HG02571 (cell line): ENCODE measurements around the gene ZNF451.
A peak's percentile ranks its signal among the peaks of the same experiment; 100 is the strongest.
"Not testable (repeated sequence)": the region's sequence is repeated elsewhere in the genome, so short reads cannot be mapped to it uniquely, and the experiment has no call there.

Experiments used
- ATAC-seq: cut with Tn5 transposase; IDR thresholded peaks from one replicate; pipeline ENCODE4 v1.9.1; 2021; ENCODE audit warnings: mild to moderate bottlenecking, moderate library complexity; ENCODE audit not compliant: unreplicated experiment

ZNF451 gene

GRCh38 chr6:57089687-57090457, at the start of gene ZNF451:
Gene ZNF451 (plus strand): TSS chr6:57090188. CDS start chr6:57090254, 66 bp downstream.
- peak; percentile 90 for ATAC-seq

- not testable (repeated sequence) for ATAC-seq
Measured at GRCh38 chr6:57044061-57044460, 45.9 kb upstream of the ZNF451 start.

- no peak for ATAC-seq
Measured at GRCh38 chr6:57044568-57044967, 45.4 kb upstream of the ZNF451 start.

- ATAC-seq, result peak; percentile 96
Measured at GRCh38 chr6:57046332-57047256, 43.4 kb upstream of the ZNF451 start, which contains the start of gene KIAA1586. Gene KIAA1586 (plus strand): TSS chr6:57046693. CDS start chr6:57046756, 63 bp downstream.

- peak; percentile 11 for ATAC-seq
Measured at GRCh38 chr6:57047257-57047585, 42.8 kb upstream of the ZNF451 start.

GRCh38 chr6:57047859-57048258, 42.1 kb upstream of the ZNF451 start:
- ATAC-seq, result not testable (repeated sequence)

- ATAC-seq, result no peak
Measured at GRCh38 chr6:57048577-57048976, 41.4 kb upstream of the ZNF451 start.

GRCh38 chr6:57063847-57064246, 26.1 kb upstream of the ZNF451 start:
- ATAC-seq, result no peak

GRCh38 chr6:57064809-57065208, 25.2 kb upstream of the ZNF451 start:
- no peak for ATAC-seq

GRCh38 chr6:57068061-57068460, 21.9 kb upstream of the ZNF451 start:
- ATAC-seq, result no peak

GRCh38 chr6:57069228-57069627, 20.8 kb upstream of the ZNF451 start:
- no peak for ATAC-seq

- no peak for ATAC-seq
Measured at GRCh38 chr6:57069920-57070331, 20.1 kb upstream of the ZNF451 start.

GRCh38 chr6:57072108-57072507, 17.9 kb upstream of the ZNF451 start:
- ATAC-seq, result no peak

GRCh38 chr6:57074383-57074782, 15.6 kb upstream of the ZNF451 start:
- no peak for ATAC-seq

- ATAC-seq, result no peak
Measured at GRCh38 chr6:57075092-57075491, 14.9 kb upstream of the ZNF451 start.

GRCh38 chr6:57078531-57079207, 11.3 kb upstream of the ZNF451 start:
- ATAC-seq, result no peak

- no peak for ATAC-seq
Measured at GRCh38 chr6:57085471-57085870, 4.5 kb upstream of the ZNF451 start.

GRCh38 chr6:57086843-57087242, 3.1 kb upstream of the ZNF451 start:
- ATAC-seq, result no peak

- ATAC-seq, result no peak
Measured at GRCh38 chr6:57087916-57088315, 2.1 kb upstream of the ZNF451 start.

GRCh38 chr6:57089265-57089664, 723 bp upstream of the ZNF451 start:
- no peak for ATAC-seq

- ATAC-seq, result peak; percentile 4
Measured at GRCh38 chr6:57090458-57091067, 575 bp downstream of the ZNF451 start.
